Spinal cord (tissue), 10 donors: ENCODE measurements around the gene INSR. TPM values are rescaled to one million over a fixed set of nuclear protein-coding genes. Genes with fewer than 3 reads are reported as not detected.
A peak's percentile ranks its signal among the peaks of the same experiment; 100 is the strongest.

Source experiments
- DNase-seq, 6 donors: peaks; one replicate each; pipeline versions ENCODE4 v3.0.0 to v3.0.0-alpha.2; 2013 to 2015; ENCODE audit warnings: low spot score in 6 of 6, low read depth in 4 of 6
- H3K27ac ChIP-seq: one replicate; pipeline ENCODE4 v1.5.1; 2013; ENCODE audit warnings: low read depth, low read length, control low read depth
- H3K27me3 ChIP-seq: one replicate; pipeline ENCODE4 v1.6.1; 2013; ENCODE audit warnings: low read length; ENCODE audit not compliant: control insufficient read depth, insufficient read depth
- H3K36me3 ChIP-seq: one replicate; pipeline ENCODE4 v1.6.1; 2013; ENCODE audit warnings: low read length; ENCODE audit not compliant: control insufficient read depth, insufficient read depth
- H3K4me1 ChIP-seq: one replicate; pipeline ENCODE4 v1.6.1; 2013; ENCODE audit warnings: low read length; ENCODE audit not compliant: control insufficient read depth, insufficient read depth
- H3K4me3 ChIP-seq: one replicate; pipeline ENCODE4 v1.5.1; 2013; ENCODE audit warnings: low read depth, low read length, control low read depth
- H3K9me3 ChIP-seq: one replicate; pipeline ENCODE4 v1.6.1; 2013; ENCODE audit warnings: low read length; ENCODE audit not compliant: control insufficient read depth, insufficient read depth
- WGBS: methylation state at CpG from one replicate; pipeline ENCODE4 v1.1.5; 2013; ENCODE audit warnings: missing lambda C conversion rate; ENCODE audit not compliant: insufficient coverage; 5-methylcytosine and 5-hydroxymethylcytosine counted together
- polyA plus RNA-seq, 2 donors: library from polyadenylated mRNA; unstranded; fragments of 120-200 nt; gene quantifications; one replicate each; pipeline ENCODE4 v1.2.1, GENCODE V29; 2013; ENCODE audit not compliant: insufficient read length in 2 of 2
- total RNA-seq, 2 donors: library from RNA; depleted of rRNA in 1 of 2; stranded (reverse); fragments of 120-200 nt in 1 of 2; fragments of >200 nt in 1 of 2; gene quantifications; one replicate each; pipeline versions ENCODE4 v1.2.3 to v1.2.4, GENCODE V29; 2013 to 2014
- donor health status: healthy.

The INSR gene
- total and polyA plus RNA-seq, 4 donors, result 15.3 to 47.7 (median 33.2) TPM

DNA sequence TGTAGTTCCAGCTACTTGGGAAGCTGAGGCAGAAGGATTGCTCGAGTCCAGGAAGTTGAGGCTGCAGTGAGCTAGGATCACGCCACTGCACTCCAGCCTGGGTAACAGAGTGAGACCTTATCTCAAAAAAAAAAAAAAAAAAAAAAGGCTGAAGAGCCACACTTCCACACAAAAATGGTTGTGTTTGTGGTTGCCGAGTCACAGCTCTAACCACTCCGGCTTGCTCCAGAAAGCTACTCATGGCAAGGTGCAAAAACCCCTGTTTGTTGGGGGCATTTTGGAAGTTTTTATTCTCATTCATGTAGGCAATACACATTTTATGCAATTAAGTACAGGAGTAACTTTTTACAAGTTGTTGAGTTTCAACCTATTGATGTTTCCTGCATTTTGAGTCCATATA is 93.5 kb downstream of the INSR start:
- WGBS, result no CpG with 5 or more reads among the region's 4 CpGs

GRCh38 chr19:7199613-7200533 is 94.3 kb downstream of the INSR start:
- no peak overlapping the region for H3K27ac ChIP-seq
- no peak for DNase-seq
- peaks cover 21% of the 10 kb centered on the region for H3K4me1 ChIP-seq
- WGBS, result 67% methylated on average over 11 of the region's 14 CpGs
- H3K36me3 ChIP-seq, result no peaks in the 10 kb centered on the region
- H3K9me3 ChIP-seq, result no peaks in the 10 kb centered on the region
- H3K4me3 ChIP-seq, result no peak overlapping the region
- no peaks in the 10 kb centered on the region for H3K27me3 ChIP-seq

More for the DNA sequence above, 93.5 kb downstream of the INSR start:
- Histone ChIP-seq H3K27ac (no peak overlapping the region), H3K9me3 (no peaks in the 10 kb centered on the region), H3K4me1 (peaks cover 21% of the 10 kb centered on the region), H3K27me3 (no peaks in the 10 kb centered on the region), H3K4me3 (no peak overlapping the region), H3K36me3 (no peaks in the 10 kb centered on the region)
- no peak for DNase-seq

DNA sequence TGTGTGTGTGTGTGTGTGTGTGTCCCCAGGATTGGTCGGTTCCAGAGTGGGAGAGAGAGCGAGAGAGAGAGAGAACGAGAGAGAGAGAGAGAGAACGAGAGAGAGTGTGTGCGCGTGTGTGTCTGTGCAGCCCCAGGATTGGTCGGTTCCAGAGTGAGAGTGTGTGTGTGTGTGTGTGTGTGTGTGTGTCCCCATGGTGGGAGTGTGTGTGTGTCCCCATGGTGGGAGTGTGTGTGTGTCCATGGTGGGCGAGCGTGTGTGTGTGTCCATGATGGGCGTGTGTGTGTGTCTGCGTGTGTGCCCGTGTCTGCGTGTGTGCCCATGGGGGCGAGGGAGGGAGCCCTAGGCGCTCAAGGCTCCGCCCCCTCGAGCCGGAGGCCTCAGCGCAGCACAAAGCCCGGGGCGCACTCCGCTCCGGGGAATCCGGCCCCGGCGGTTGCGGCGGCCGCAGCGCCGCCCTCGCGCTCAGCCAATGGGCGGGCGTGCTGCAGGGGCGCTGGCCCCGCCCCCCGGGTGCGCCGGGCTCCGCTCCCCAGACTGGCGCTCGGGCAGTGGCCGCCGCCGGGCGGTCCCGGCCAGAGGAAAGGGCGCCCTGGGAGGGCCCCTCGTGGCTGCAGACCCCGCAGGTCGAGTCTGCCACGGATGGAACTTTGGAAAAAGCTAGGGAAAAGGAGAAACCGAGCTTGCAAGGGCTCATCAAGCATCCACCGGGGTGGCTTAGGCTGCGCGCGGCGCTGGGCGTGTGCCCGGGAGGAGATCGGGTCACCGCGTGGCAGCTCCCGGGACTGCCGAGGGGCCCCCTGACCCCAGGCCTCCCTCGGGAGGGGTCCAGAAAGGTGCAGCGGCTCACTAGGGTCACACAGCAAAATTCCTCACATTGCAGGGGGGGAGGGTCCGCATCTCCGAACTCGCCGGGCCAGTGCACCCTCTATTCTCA is 96.2 kb downstream of the INSR start:
- under 1% methylated on average over 70 of the region's 72 CpGs for WGBS
- Histone ChIP-seq H3K27me3 (no peaks in the 10 kb centered on the region), H3K4me1 (peaks cover 21% of the 10 kb centered on the region), H3K9me3 (no peaks in the 10 kb centered on the region), H3K36me3 (no peaks in the 10 kb centered on the region), H3K4me3 (peak overlapping the region; percentile 66), H3K27ac (peak overlapping the region; percentile 91)
- DNase-seq, result peak; percentile 78 to 98 (median 90)

- no peaks in the 10 kb centered on the region for H3K36me3 ChIP-seq
- H3K4me3 ChIP-seq, result peak overlapping the region; percentile 52
- under 1% methylated on average over 27 of the region's 27 CpGs for WGBS
- peaks cover 21% of the 10 kb centered on the region for H3K4me1 ChIP-seq
- H3K27ac ChIP-seq, result peak overlapping the region; percentile 91
- DNase-seq, result peak; percentile 60 to 96 (median 77)
- H3K27me3 ChIP-seq, result no peaks in the 10 kb centered on the region
- H3K9me3 ChIP-seq, result no peaks in the 10 kb centered on the region
Observed at GRCh38 chr19:7197119-7197759, 97.0 kb downstream of the INSR start.

GRCh38 chr19:7196763-7197118 is 97.5 kb downstream of the INSR start:
- WGBS, result 0% methylated on average over 2 of the region's 8 CpGs
- Histone ChIP-seq H3K27ac (peak overlapping the region; percentile 91), H3K4me3 (peak overlapping the region; percentile 52), H3K4me1 (peaks cover 21% of the 10 kb centered on the region), H3K27me3 (no peaks in the 10 kb centered on the region), H3K36me3 (no peaks in the 10 kb centered on the region), H3K9me3 (no peaks in the 10 kb centered on the region)
- DNase-seq, result no peak

- no peaks in the 10 kb centered on the region for H3K36me3 ChIP-seq
- WGBS, result 80% methylated on average over 1 of the region's 5 CpGs
- no peaks in the 10 kb centered on the region for H3K9me3 ChIP-seq
- no peak overlapping the region for H3K4me3 ChIP-seq
- H3K27me3 ChIP-seq, result no peaks in the 10 kb centered on the region
- H3K27ac ChIP-seq, result no peak overlapping the region
- no peak for DNase-seq
- H3K4me1 ChIP-seq, result peaks cover 21% of the 10 kb centered on the region
Observed at GRCh38 chr19:7195046-7195445, 99.2 kb downstream of the INSR start.

DNA sequence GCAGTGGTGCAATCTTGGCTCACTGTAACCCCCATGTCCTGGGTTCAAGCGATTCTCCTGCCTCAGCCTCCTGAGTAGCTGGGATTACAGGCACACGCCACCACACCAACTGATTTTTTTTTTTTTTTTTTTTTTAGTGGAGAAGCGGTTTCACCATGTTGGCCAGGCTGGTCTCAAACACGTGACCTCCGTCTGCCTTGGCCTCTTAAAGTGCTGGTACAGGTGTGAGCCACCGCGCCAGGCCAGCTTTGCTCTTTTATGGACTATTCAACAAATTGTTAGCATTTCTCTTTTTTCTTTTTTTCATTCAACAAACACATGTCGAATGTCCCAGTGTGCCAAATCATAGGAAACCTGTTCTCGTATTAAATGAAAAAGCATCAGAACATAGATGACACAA is 99.6 kb downstream of the INSR start:
- no peak for DNase-seq
- Histone ChIP-seq H3K27ac (no peak overlapping the region), H3K27me3 (no peaks in the 10 kb centered on the region), H3K4me1 (peaks cover 21% of the 10 kb centered on the region), H3K4me3 (no peak overlapping the region), H3K36me3 (no peaks in the 10 kb centered on the region), H3K9me3 (no peaks in the 10 kb centered on the region)
- WGBS, result 100% methylated on average over 3 of the region's 9 CpGs

- Histone ChIP-seq H3K27ac (no peak overlapping the region), H3K36me3 (no peaks in the 10 kb centered on the region), H3K9me3 (no peaks in the 10 kb centered on the region), H3K4me3 (no peak overlapping the region), H3K27me3 (no peaks in the 10 kb centered on the region), H3K4me1 (peaks cover 5% of the 10 kb centered on the region)
- DNase-seq, result no peak
- 60% methylated on average over 4 of the region's 7 CpGs for WGBS
Observed at GRCh38 chr19:7191946-7192691, 102.1 kb downstream of the INSR start.
